Colon (tissue), 2 donors: ENCODE data around the gene MIGA1.

ENCODE experiments used
- FAIRE-seq: peaks from 2 replicates; lab custom pipeline; 2012; peaks lifted over from hg19 to GRCh38; lab: Jason Lieb, UNC
- donor health status: control.
- donor health status: control.

The MIGA1 gene

GRCh38 chr1:77847621-77848080 is 68.2 kb downstream of the MIGA1 start:
- no peak for FAIRE-seq

GRCh38 chr1:77850082-77850481 is 70.6 kb downstream of the MIGA1 start:
- FAIRE-seq, result no peak

DNA sequence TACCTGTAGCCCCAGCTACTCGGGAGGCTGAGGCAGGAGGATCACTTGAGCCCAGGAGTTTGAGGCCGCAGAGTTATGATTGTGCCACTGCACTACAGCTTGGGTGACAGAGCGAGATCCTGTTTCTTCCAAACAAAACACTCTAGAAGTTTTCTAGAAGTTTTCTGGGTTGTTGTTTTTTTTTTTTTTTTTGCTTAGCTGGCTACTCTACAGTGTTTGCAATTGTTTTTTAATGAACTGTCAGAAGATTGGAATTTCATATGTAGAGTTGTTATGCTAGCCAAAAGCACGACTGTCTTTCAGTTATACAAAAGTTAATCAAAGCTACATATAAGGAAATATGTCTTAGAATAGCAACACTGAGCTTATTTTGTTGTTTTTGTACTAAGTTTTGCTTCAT is 78.1 kb downstream of the MIGA1 start:
- no peak for FAIRE-seq

DNA sequence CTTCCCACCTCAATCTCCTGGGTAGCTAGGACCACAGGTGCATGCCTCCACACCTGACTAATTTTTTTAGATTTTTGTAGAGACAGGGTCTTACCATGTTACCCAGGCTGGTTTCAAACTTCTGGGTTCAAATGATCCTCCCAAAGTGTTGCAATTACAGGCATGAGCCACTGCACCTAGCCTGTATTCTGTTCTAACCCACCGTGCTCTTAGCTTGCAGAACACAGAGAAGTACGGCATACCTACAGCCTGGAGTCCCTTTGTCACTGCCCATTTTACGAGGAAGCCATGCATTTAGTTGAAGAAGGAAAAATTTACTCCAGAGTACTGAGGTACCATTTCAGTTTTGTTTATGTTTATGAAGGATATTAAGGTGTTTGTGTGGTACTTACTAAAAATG is 79.3 kb downstream of the MIGA1 start:
- no peak for FAIRE-seq

- no peak for FAIRE-seq
Measured at GRCh38 chr1:77859248-77859647, 79.8 kb downstream of the MIGA1 start.

GRCh38 chr1:77866296-77866695 is 86.8 kb downstream of the MIGA1 start:
- no peak for FAIRE-seq

DNA sequence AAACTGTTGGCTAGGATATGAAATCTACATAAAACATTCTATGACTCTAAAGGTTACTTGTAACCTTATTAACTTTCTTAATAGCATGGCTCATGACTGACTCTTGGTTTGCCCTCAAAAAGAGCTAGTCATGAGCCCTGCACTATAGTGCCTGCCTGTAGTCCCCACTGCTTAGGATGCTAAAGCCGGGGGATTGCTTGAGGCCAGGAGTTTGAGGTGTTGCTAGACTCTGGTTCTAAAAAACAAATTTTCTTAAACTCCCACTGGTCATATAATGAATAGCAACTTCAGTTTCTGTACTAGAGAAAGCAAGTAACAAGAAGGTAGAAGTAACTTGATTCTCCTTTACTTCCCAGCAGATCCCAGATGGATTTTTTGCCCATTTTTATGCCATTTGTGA is 93.2 kb downstream of the MIGA1 start:
- FAIRE-seq, result no peak

GRCh38 chr1:77873461-77873860 is 94.0 kb downstream of the MIGA1 start:
- no peak for FAIRE-seq

GRCh38 chr1:77874804-77875445 is 95.5 kb downstream of the MIGA1 start:
- FAIRE-seq, result no peak

- no peak for FAIRE-seq
Measured at GRCh38 chr1:77876884-77877283, 97.4 kb downstream of the MIGA1 start.

- no peak for FAIRE-seq
Measured at GRCh38 chr1:77881061-77881460, 101.6 kb downstream of the MIGA1 start.

- FAIRE-seq, result no peak
Measured at GRCh38 chr1:77882411-77882810, 103.0 kb downstream of the MIGA1 start.

- no peak for FAIRE-seq
Measured at GRCh38 chr1:77888081-77888780, 108.8 kb downstream of the MIGA1 start, which contains the start of gene NEXN. Gene NEXN, plus strand, starts transcription at chr1:77888624. Its CDS starts 27,483 bp downstream, at chr1:77916107.

DNA sequence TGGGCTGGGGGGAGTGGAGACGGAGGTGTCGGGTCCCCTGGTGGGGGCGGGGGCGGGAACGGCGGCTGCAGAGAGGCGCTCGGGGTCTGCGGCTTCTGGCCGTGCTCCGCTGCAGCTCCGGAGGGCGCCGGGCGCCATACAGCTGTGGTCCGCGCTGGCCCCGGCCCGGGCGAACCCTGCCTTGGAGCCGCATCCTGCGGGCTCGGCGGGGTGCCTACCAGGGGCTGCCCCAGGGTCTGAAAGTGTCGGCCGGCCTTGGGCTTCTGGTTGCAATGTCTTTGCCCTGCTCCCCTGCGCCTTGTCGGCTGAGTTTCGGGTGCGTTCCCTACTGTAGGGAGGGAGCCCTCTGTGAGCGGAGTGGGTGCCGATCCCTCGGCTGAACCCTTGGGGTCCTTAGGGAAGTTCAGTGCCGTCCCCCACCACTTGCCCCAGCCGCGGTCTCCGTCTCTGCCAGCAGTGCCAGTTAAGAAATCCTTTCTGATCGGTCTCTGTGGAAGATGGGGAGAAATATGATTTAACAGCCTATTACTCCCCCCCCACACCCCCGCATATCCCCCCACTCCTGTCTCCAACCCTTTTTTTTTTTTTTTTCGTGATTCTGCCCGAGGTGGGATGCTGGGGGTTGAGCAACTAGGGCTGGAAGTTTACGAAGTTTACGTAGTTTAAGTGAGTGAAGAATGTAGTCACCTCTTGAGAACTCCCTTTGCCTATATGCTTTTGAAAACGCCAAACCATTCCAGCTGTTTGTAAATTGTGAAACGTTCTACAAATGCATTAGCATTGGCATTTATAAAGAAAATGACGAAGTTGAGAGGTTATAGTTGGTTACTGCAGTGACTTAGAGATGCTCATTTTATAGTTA is 109.6 kb downstream of the MIGA1 start:
- no peak for FAIRE-seq

DNA sequence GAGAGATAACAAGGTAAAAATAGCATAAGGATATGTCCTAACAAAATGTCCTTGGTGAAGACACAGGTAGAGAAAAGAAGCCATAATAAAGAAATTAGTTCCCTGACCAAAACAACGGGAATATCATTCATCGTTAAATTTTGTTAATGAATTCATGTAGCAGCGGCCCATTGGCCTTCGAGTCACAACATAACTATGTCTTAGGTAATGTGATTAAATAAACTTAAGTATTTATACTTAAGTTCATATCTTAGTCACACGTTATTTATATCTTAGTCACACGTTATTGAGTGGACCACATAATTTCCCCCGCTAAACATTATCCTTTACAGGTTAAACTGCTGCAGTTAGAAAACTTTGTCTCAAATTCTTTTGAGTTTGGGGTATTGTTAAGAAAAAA is 110.2 kb downstream of the MIGA1 start:
- no peak for FAIRE-seq

DNA sequence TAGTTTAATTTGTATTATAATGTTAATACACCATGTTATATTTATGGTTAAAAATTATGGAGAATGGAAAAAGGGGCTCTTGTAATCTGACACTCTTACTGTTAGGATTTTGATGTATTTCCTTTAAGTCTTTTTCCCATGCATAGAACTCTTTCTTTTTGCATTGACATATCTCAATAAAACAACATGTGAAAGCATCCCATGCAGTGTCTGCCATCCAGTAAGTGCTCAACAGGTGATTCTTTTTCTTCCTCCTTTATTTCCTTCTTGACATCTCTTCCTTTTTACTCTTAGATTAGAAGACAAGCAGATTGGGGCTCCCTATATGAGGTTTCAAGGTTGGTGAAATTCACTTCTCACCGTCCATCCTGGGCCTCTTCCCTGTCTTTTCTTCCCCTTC is 111.8 kb downstream of the MIGA1 start:
- FAIRE-seq, result no peak

- FAIRE-seq, result no peak
Measured at GRCh38 chr1:77899647-77900320, 120.3 kb downstream of the MIGA1 start.

GRCh38 chr1:77900687-77901293 is 121.3 kb downstream of the MIGA1 start:
- FAIRE-seq, result no peak

GRCh38 chr1:77905603-77906002 is 126.2 kb downstream of the MIGA1 start:
- FAIRE-seq, result no peak

DNA sequence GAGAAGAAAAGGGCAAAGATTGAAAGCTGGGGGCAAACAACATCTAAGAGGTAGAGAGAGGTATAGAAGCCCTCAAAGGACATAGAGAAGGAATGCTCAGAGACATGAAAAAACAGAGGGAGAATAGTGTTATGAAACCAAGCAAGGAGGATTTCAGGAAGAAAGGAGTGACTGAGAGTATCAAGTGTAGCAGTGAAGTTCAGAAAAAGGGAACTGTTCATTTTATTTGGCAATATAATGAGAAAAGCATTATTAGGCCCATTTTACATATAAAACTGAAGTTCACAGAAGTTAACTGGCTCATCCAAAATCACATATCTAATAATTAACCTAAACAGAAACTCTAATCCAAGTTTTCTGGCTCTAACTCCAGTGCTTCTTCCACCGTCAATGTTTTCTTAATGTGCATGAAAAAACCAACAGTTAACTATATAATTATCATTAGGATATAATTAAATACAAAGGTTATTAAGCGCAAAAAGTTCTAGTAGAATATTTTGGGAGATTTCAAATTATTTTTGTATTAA is 126.6 kb downstream of the MIGA1 start:
- no peak for FAIRE-seq

DNA sequence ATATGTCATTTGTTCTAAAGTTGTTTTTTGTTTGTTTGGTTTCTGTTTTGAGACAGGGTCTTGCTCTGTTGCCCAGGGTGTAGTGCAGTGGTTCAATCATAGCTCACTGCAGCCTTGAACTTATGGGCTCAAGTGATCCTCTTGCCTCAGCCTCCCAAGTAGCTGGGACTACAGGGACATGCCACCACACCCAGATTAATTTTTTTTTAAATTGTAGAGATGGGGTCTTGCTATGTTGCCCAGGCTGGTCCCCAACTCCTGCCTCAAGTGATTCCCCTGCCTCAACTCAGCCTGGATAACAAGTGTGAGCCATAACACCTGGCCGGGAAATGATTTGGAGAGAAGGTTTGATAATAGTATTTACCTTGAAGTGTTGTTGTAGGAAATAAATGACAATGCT is 127.2 kb downstream of the MIGA1 start:
- FAIRE-seq, result no peak

GRCh38 chr1:77910116-77910515 is 130.7 kb downstream of the MIGA1 start:
- FAIRE-seq, result no peak
